HUES48 (cell line): ENCODE results near the gene TENM4.

ENCODE experiments used
- H3K27ac ChIP-seq: one replicate; pipeline ENCODE4 v1.7.0; 2013; ENCODE audit warnings: low read depth, low read length, inconsistent platforms
- H3K27me3 ChIP-seq: 2 replicates; pipeline ENCODE4 v1.6.1; 2013; ENCODE audit warnings: mild to moderate bottlenecking, low read length; ENCODE audit not compliant: control insufficient read depth, insufficient read depth
- H3K36me3 ChIP-seq: 2 replicates; pipeline ENCODE4 v1.6.1; 2013; ENCODE audit warnings: low read length; ENCODE audit not compliant: control insufficient read depth, insufficient read depth
- H3K4me1 ChIP-seq: 2 replicates; pipeline ENCODE4 v1.6.1; 2013; ENCODE audit warnings: mild to moderate bottlenecking, low read length; ENCODE audit not compliant: control insufficient read depth, insufficient read depth
- H3K4me3 ChIP-seq: 2 replicates; pipeline ENCODE4 v1.5.1; 2013; ENCODE audit warnings: mild to moderate bottlenecking, low read depth, low read length
- H3K9ac ChIP-seq: 2 replicates; pipeline ENCODE4 v1.6.1; 2013; ENCODE audit warnings: mild to moderate bottlenecking, low read depth, low read length, moderate library complexity
- H3K9me3 ChIP-seq: 2 replicates; pipeline ENCODE4 v1.6.1; 2013; ENCODE audit warnings: low read length; ENCODE audit not compliant: control insufficient read depth, insufficient read depth

TENM4 gene

GRCh38 chr11:78768971-78769370 is 671.9 kb downstream of the TENM4 start:
- Histone ChIP-seq H3K36me3 (no peaks in the 10 kb centered on the region), H3K9ac (no peak overlapping the region), H3K27me3 (no peaks in the 10 kb centered on the region), H3K27ac (no peak overlapping the region), H3K4me1 (no peaks in the 10 kb centered on the region), H3K4me3 (no peak overlapping the region), H3K9me3 (no peaks in the 10 kb centered on the region)

GRCh38 chr11:78768345-78768744 is 672.5 kb downstream of the TENM4 start:
- H3K4me1 ChIP-seq: no peaks in the 10 kb centered on the region
- no peak overlapping the region for H3K4me3 ChIP-seq
- no peaks in the 10 kb centered on the region for H3K9me3 ChIP-seq
- H3K27ac ChIP-seq: no peak overlapping the region
- H3K27me3 ChIP-seq: no peaks in the 10 kb centered on the region
- H3K9ac ChIP-seq: no peak overlapping the region
- H3K36me3 ChIP-seq: no peaks in the 10 kb centered on the region

- Histone ChIP-seq H3K4me3 (no peak overlapping the region), H3K9ac (no peak overlapping the region), H3K27me3 (no peaks in the 10 kb centered on the region), H3K4me1 (no peaks in the 10 kb centered on the region), H3K27ac (no peak overlapping the region), H3K36me3 (no peaks in the 10 kb centered on the region), H3K9me3 (no peaks in the 10 kb centered on the region)
These were observed 673.5 kb downstream of the TENM4 start for GRCh38 chr11:78767027-78767932.

DNA sequence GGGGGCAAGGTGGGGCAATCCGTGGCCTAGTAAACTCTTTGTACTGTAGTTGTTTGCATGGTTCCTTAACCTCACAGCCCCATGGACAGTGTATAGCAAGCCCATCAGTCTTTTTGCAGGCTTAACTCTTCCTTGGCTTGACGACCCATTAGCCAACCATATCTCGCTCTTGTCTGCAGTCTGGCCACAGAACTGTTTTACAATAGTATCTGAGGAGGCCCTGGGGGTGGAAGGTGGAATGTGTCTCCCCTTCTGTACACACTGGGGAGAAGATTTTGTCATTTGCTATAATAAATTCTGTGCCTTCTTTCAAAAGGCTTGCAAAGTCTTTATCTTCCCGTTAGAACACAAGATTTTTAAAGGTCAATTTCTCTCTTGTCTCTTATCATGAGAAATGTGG is 675.9 kb downstream of the TENM4 start:
- Histone ChIP-seq H3K9ac (no peak overlapping the region), H3K9me3 (no peaks in the 10 kb centered on the region), H3K27me3 (no peaks in the 10 kb centered on the region), H3K36me3 (no peaks in the 10 kb centered on the region), H3K4me1 (no peaks in the 10 kb centered on the region), H3K27ac (no peak overlapping the region), H3K4me3 (no peak overlapping the region)

DNA sequence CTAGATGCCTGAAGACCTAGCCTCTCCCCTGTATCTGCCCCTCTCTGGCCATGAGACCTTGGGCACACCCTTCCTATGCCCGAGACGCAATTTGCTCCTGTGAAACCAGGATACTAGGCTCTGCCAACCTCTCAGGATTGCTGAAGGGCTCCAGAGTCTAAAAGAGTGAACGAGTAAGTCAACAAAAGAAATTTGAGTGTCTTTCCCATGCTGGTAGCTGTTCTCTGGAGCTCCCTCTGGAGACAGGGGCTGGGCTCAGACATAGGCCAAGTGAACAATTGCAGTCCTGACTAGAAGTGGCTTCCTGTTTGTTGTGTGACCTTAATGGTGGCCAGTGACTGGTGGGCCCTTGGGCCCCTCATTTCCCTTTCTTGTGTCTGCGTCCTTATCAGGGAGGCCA is 677.2 kb downstream of the TENM4 start:
- Histone ChIP-seq H3K4me3 (no peak overlapping the region), H3K4me1 (no peaks in the 10 kb centered on the region), H3K9me3 (no peaks in the 10 kb centered on the region), H3K27ac (no peak overlapping the region), H3K36me3 (no peaks in the 10 kb centered on the region), H3K27me3 (no peaks in the 10 kb centered on the region), H3K9ac (no peak overlapping the region)

DNA sequence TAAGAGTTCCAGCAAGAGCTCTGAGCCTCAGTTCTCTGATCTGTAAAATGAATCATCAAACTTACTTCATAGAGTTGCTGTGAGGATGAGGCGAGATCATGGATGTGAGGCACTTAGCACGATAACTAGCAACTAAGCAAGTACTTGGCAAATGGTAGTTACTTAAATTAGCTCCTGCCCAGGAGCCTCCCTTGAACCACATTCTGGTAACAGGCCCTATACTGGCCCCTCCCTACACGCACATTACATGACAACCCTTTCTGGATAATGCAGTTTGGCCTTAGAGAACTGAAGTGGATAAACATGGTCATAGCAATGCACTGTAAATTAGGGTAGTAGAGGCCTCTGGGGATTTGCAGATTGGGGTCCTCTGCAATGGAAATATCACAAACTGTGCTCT is 678.7 kb downstream of the TENM4 start:
- no peaks in the 10 kb centered on the region for H3K4me1 ChIP-seq
- H3K27me3 ChIP-seq: no peaks in the 10 kb centered on the region
- H3K27ac ChIP-seq: no peak overlapping the region
- no peak overlapping the region for H3K4me3 ChIP-seq
- H3K36me3 ChIP-seq: no peaks in the 10 kb centered on the region
- no peaks in the 10 kb centered on the region for H3K9me3 ChIP-seq
- no peak overlapping the region for H3K9ac ChIP-seq

DNA sequence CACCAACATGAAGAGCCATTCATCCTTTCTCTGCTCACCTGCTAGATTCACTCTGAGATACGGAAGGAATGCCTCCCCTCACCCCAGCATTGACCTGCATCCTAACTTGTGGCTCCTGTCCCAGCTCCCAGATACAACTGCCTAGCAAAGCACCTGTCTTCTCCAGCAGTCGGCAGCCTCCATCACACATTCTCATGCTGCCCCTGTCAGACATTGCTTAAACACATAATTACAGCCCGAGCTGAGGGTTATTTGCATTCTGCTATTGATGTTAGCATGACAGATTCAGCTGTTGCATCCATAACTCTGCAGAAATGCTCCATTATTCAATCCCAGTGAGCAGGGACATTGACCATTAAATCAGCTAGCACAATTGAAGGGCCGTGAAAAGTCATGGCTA is 681.8 kb downstream of the TENM4 start:
- no peaks in the 10 kb centered on the region for H3K36me3 ChIP-seq
- H3K9ac ChIP-seq: no peak overlapping the region
- no peak overlapping the region for H3K4me3 ChIP-seq
- H3K9me3 ChIP-seq: no peaks in the 10 kb centered on the region
- H3K27ac ChIP-seq: no peak overlapping the region
- no peaks in the 10 kb centered on the region for H3K27me3 ChIP-seq
- no peaks in the 10 kb centered on the region for H3K4me1 ChIP-seq

GRCh38 chr11:78753297-78753696 is 687.5 kb downstream of the TENM4 start:
- Histone ChIP-seq H3K4me1 (no peaks in the 10 kb centered on the region), H3K36me3 (no peaks in the 10 kb centered on the region), H3K27me3 (no peaks in the 10 kb centered on the region)

DNA sequence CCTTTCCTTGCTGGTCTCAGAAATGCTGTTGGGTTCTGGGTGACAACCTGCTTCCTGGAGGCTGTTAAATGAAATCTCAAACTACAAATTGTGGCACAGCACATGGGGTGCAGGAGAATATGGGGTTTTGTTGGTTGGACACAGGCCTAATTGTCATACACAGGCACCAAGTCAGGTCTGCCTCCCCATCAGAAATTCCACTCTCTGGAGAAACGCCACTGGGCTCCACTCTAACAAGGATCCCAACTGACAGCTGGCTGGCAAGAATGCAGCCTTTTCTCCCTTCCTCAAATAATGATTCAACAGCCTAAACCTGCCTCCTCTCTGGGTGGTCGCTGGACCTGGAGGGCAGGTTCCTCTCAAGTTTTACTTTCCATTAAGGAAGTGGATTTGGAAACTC is 688.3 kb downstream of the TENM4 start:
- Histone ChIP-seq H3K27me3 (no peaks in the 10 kb centered on the region), H3K4me3 (no peak overlapping the region), H3K9me3 (no peaks in the 10 kb centered on the region), H3K9ac (no peak overlapping the region), H3K27ac (no peak overlapping the region), H3K4me1 (no peaks in the 10 kb centered on the region), H3K36me3 (no peaks in the 10 kb centered on the region)

More at GRCh38 chr11:78753297-78753696, 687.5 kb downstream of the TENM4 start:
- Histone ChIP-seq H3K27ac (no peak overlapping the region), H3K4me3 (no peak overlapping the region), H3K9ac (no peak overlapping the region), H3K9me3 (no peaks in the 10 kb centered on the region)

GRCh38 chr11:78748918-78749690 is 691.7 kb downstream of the TENM4 start:
- Histone ChIP-seq H3K27ac (no peak overlapping the region), H3K27me3 (no peaks in the 10 kb centered on the region), H3K9ac (no peak overlapping the region), H3K4me1 (no peaks in the 10 kb centered on the region), H3K9me3 (no peaks in the 10 kb centered on the region), H3K4me3 (no peak overlapping the region), H3K36me3 (no peaks in the 10 kb centered on the region)

- no peaks in the 10 kb centered on the region for H3K9me3 ChIP-seq
- no peaks in the 10 kb centered on the region for H3K36me3 ChIP-seq
- no peak overlapping the region for H3K9ac ChIP-seq
- H3K27ac ChIP-seq: no peak overlapping the region
- H3K4me1 ChIP-seq: no peaks in the 10 kb centered on the region
- no peak overlapping the region for H3K4me3 ChIP-seq
- no peaks in the 10 kb centered on the region for H3K27me3 ChIP-seq
These were observed 695.9 kb downstream of the TENM4 start for GRCh38 chr11:78744949-78745348.
